GM12878 (cell line): ENCODE data around the gene BLOC1S5. TPM values are rescaled to one million over a fixed set of nuclear protein-coding genes. Genes with fewer than 3 reads are reported as not detected.

Experiments
- ATAC-seq: fragments of 200-7000 bp; cut with Tn5 transposase; 3 replicates; pipeline ENCODE4 v1.9.1; 2020; ENCODE audit warnings: mild to moderate bottlenecking, moderate library complexity
- BruUV-seq: library from RNA; stranded (reverse); fragments of 400-500 nt; replicated peaks from 2 replicates; lab custom pipeline; 2021; lab: Mats Ljungman, UMichigan
- CTCF ChIA-PET: fragments of 300-600 bp; sonication (Branson Sonifier 250); formaldehyde crosslinking; extraction: SDS; loops from one replicate; lab custom pipeline; 2021; ENCODE audit warnings: inconsistent platforms; lab: Yijun Ruan, JAX
- POLR2A ChIA-PET: fragments of 350-600 bp; formaldehyde crosslinking; extraction: SDS; loops from one replicate; lab custom pipeline; 2021; ENCODE audit warnings: inconsistent platforms; lab: Charles Lee
- RAD21 ChIA-PET: fragments of 300-600 bp; sonication (Branson Sonifier 250); formaldehyde crosslinking; loops from one replicate; lab custom pipeline; 2023; ENCODE audit warnings: antibody characterized with exemption; ENCODE audit not compliant: unreplicated experiment; lab: Charles Lee
- SMC1A ChIA-PET: fragments of 300-600 bp; sonication (Branson Sonifier 250); formaldehyde crosslinking; loops from one replicate; lab custom pipeline; 2023; ENCODE audit not compliant: unreplicated experiment, uncharacterized antibody; lab: Charles Lee
- DNase-seq: peaks from one replicate; pipeline ENCODE4 v3.0.0-alpha.2; 2011; ENCODE audit warnings: low read depth, low spot score
- FAIRE-seq: peaks from 3 replicates; lab custom pipeline; 2011; peaks lifted over from hg19 to GRCh38; lab: Jason Lieb, UNC
- H2AFZ ChIP-seq: 2 replicates; pipeline ENCODE4 v1.6.0; 2011; ENCODE audit warnings: low read depth, low read length, control low read depth; ENCODE audit not compliant: control insufficient read depth
- H3K27ac ChIP-seq: 2 replicates; pipeline ENCODE4 v1.5.1; 2011; ENCODE audit warnings: control low read depth; ENCODE audit not compliant: control insufficient read depth, insufficient read depth
- H3K27me3 ChIP-seq, 2 experiments: replicated peaks in 1 of 2; 2 replicates each; pipeline versions ENCODE4 v1.6.0 to v1.6.1; 2011; ENCODE audit warnings: low read length in 1 of 2; ENCODE audit not compliant: control insufficient read depth in 2 of 2, insufficient read depth in 2 of 2
- H3K36me3 ChIP-seq, 2 experiments: 2 replicates each; pipeline ENCODE4 v1.5.1; 2011; ENCODE audit warnings: low read length in 1 of 2; ENCODE audit not compliant: control insufficient read depth in 2 of 2, insufficient read depth in 2 of 2
- H3K4me1 ChIP-seq: 2 replicates; pipeline ENCODE4 v1.6.1; 2011; ENCODE audit warnings: mild to moderate bottlenecking, low read length, moderate library complexity, mixed read lengths; ENCODE audit not compliant: control insufficient read depth, insufficient read depth
- H3K4me2 ChIP-seq: 2 replicates; pipeline ENCODE4 v1.6.0; 2011; ENCODE audit warnings: control low read depth; ENCODE audit not compliant: control insufficient read depth, insufficient read depth
- H3K4me3 ChIP-seq: fragments of 200-600 bp; sonication (generic); 2 replicates; pipeline ENCODE4 v1.5.1; 2016
- H3K79me2 ChIP-seq: 2 replicates; pipeline ENCODE4 v1.6.0; 2011; ENCODE audit warnings: low read length; ENCODE audit not compliant: control insufficient read depth, insufficient read depth
- H3K9ac ChIP-seq: 2 replicates; pipeline ENCODE4 v1.8.0; 2011; ENCODE audit warnings: low read length, control low read depth, mixed read lengths; ENCODE audit not compliant: control insufficient read depth, insufficient read depth
- H3K9me3 ChIP-seq: replicated peaks from 3 replicates; pipeline ENCODE4 v1.5.1; 2011; ENCODE audit warnings: mild to moderate bottlenecking, low read length; ENCODE audit not compliant: control insufficient read depth, insufficient read depth
- H4K20me1 ChIP-seq: 2 replicates; pipeline ENCODE4 v1.6.0; 2011; ENCODE audit not compliant: control insufficient read depth, insufficient read depth
- ATF2 ChIP-seq: IDR thresholded peaks from 2 replicates; pipeline ENCODE4 v1.6.1; 2012; ENCODE audit warnings: low read length, inconsistent platforms
- EED ChIP-seq: sonication (generic); IDR thresholded peaks from 2 replicates; pipeline ENCODE4 v1.6.1; 2016; ENCODE audit warnings: antibody characterized with exemption, low read depth
- HDAC2 ChIP-seq: fragments of 200-600 bp; sonication (generic); IDR thresholded peaks from 2 replicates; pipeline ENCODE4 v1.6.1; 2017
- HDAC6 ChIP-seq: fragments of 200-600 bp; sonication (generic); IDR thresholded peaks from one replicate; pipeline ENCODE4 v1.8.0; 2017; ENCODE audit warnings: antibody characterized with exemption; ENCODE audit not compliant: unreplicated experiment
- IKZF2 ChIP-seq, 2 experiments: fragments of 450-650 bp; IDR thresholded peaks; 2 replicates each; pipeline ENCODE4 v1.6.1; 2017; ENCODE audit warnings: mild to moderate bottlenecking in 2 of 2, moderate library complexity in 2 of 2
- JUNB ChIP-seq: IDR thresholded peaks from 2 replicates; pipeline ENCODE4 v1.6.1; 2016; ENCODE audit warnings: antibody characterized with exemption, mild to moderate bottlenecking
- JUND ChIP-seq: IDR thresholded peaks from 2 replicates; pipeline ENCODE4 v1.6.1; 2012; ENCODE audit warnings: low read depth, mild to moderate bottlenecking, low read length, improper control_type of control experiment, moderate library complexity
- LARP7 ChIP-seq: fragments of 450-650 bp; IDR thresholded peaks from 2 replicates; pipeline ENCODE4 v1.6.1; 2017; ENCODE audit warnings: mild to moderate bottlenecking
- NR2C1 ChIP-seq: fragments of 450-650 bp; IDR thresholded peaks from 2 replicates; pipeline ENCODE4 v1.6.1; 2017; ENCODE audit warnings: antibody characterized with exemption, mild to moderate bottlenecking, moderate library complexity
- PAX5 ChIP-seq: IDR thresholded peaks from 2 replicates; pipeline ENCODE4 v1.6.1; 2011; ENCODE audit warnings: low read depth, low read length, borderline replicate concordance
- RELA ChIP-seq: fragments of 450-650 bp; IDR thresholded peaks from 2 replicates; pipeline ENCODE4 v1.8.0; 2014; ENCODE audit warnings: borderline replicate concordance; ENCODE audit not compliant: partially characterized antibody
- SIN3A ChIP-seq: IDR thresholded peaks from 2 replicates; pipeline ENCODE4 v1.6.1; 2012; ENCODE audit warnings: low read depth, low read length, improper control_type of control experiment
- SREBF2 ChIP-seq: IDR thresholded peaks from 2 replicates; pipeline ENCODE4 v1.6.1; 2012; ENCODE audit warnings: mild to moderate bottlenecking, low read length
- TBL1XR1 ChIP-seq: IDR thresholded peaks from 2 replicates; pipeline ENCODE4 v1.6.1; 2012; ENCODE audit warnings: low read depth, low read length, improper control_type of control experiment
- ZNF622 ChIP-seq: fragments of 450-650 bp; IDR thresholded peaks from 2 replicates; pipeline ENCODE4 v1.6.1; 2017; ENCODE audit warnings: mild to moderate bottlenecking, inconsistent platforms
- ZSCAN29 ChIP-seq: fragments of 450-650 bp; IDR thresholded peaks from 2 replicates; pipeline ENCODE4 v1.6.1; 2017; ENCODE audit warnings: mild to moderate bottlenecking, moderate library complexity
- WGBS: methylation state at CpG from one replicate; pipeline ENCODE4 v1.1.6; 2016; ENCODE audit warnings: low lambda C conversion rate; ENCODE audit not compliant: insufficient replicate concordance, insufficient coverage; ENCODE audit errors: missing lambda C conversion rate; 5-methylcytosine and 5-hydroxymethylcytosine counted together
- in situ Hi-C: fragments of 300-500 bp; cut with MboI; formaldehyde crosslinking; loops from 9 replicates; pipeline ENCODE4 v1.14.3; 2018; ENCODE audit warnings: mixed read lengths
- intact Hi-C: fragments of 100-400 bp; cut with micrococcal nuclease; formaldehyde crosslinking; loops from one replicate; pipeline ENCODE4 v1.14.2; 2022; ENCODE audit not compliant: unreplicated experiment
- polyA plus RNA-seq, 11 experiments: library from polyadenylated mRNA; depleted of rRNA in 4 of 11; unstranded in 6 of 11; stranded (reverse) in 5 of 11; fragments of >200 nt; fragmentation: Nextera tagmentation in 4 of 11; fragmentation: Illumina TruSeq in 1 of 11; extraction: Ambion mirVana in 4 of 11; extraction: Trizol in 1 of 11; gene quantifications; 1 replicate in 1 of 11; 2 replicates in 10 of 11; pipeline versions ENCODE4 v1.2.1 to v1.2.3, GENCODE V29; 2011 to 2016; ENCODE audit warnings: inconsistent platforms in 2 of 11, missing spikeins in 2 of 11, low read depth in 1 of 11
- total RNA-seq, 4 experiments: library from RNA; depleted of rRNA in 3 of 4; stranded (reverse); fragments of >200 nt in 3 of 4; fragmentation: Illumina TruSeq in 1 of 4; extraction: Trizol in 1 of 4; gene quantifications; 2 replicates each; pipeline versions ENCODE4 v1.2.1 to v1.2.3, GENCODE V29; 2013 to 2021
- TF ChIP-seq, protein P1 (sequence below): fragments of 450-650 bp; IDR thresholded peaks from 2 replicates; pipeline ENCODE4 v1.6.1; 2017; ENCODE audit warnings: mild to moderate bottlenecking, low read depth, inconsistent platforms; ENCODE audit not compliant: poor library complexity, severe bottlenecking
- TF ChIP-seq, protein P2 (sequence below): fragments of 450-650 bp; IDR thresholded peaks from 2 replicates; pipeline ENCODE4 v1.6.1; 2016; ENCODE audit warnings: mild to moderate bottlenecking, moderate library complexity, borderline replicate concordance

Gene BLOC1S5
- total and polyA plus RNA-seq, 10 of the 15 experiments (the other 5 are each of a cell fraction or from before 2014, with no cell fraction given) = 4.3 to 22.2 (median 16.1) TPM

DNA sequence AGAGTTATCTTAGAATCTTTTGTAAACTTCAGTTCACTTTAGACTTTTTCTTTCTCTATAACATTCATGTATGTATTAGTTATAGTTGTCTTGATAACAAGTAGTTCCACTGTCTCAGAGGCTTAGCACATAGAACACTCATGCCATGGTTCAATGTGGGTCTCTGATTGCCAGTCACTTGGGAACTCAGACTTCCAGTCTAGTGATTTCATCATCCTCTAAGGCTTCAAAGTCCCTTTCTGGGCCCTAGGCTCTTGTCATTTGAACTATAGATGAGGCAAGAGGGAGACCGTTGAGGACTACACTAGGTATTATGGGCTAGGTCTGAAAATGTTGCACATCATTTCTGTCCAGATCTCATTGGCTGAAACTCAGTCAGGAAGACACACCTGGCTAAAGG lies 46.5 kb upstream of the BLOC1S5 start:
- Histone ChIP-seq H3K4me3 (no peak overlapping the region), H3K27me3 (peaks cover 0 to 2% of the 10 kb centered on the region in 2 experiments; a peak in 1 of 4 replicates), H3K4me1 (0 out of 2 replicates have a peak, but pooled peaks cover 3% of the 10 kb centered on the region), H3K9ac (no peak overlapping the region), H3K79me2 (no peaks in the 10 kb centered on the region), H3K9me3 (no peaks in the 10 kb centered on the region), H3K36me3 (no peaks in the 10 kb centered on the region), H3K4me2 (no peak overlapping the region), H4K20me1 (no peaks in the 10 kb centered on the region), H3K27ac (no peak overlapping the region), H2AFZ (no peak overlapping the region)
- WGBS = 100% methylated on average over 1 of the region's 1 CpG
- ChIA-PET SMC1A (interaction anchor here (0.8 to 1.1 kb wide), 2 partner anchors 9 to 10 kb away, joined by 3 read pairs; no protein-coding TSS in a partner anchor), RAD21 (interaction anchor here (0.8 to 1.2 kb wide), 2 partner anchors 47 to 107 kb away, joined by 3 to 4 read pairs; partner anchors contain the start of gene BLOC1S5), CTCF (no interaction called here), POLR2A (no interaction called here)
- ATAC-seq (no peak), DNase-seq (no peak), FAIRE-seq (no peak)
- intact Hi-C loops (no loop called here), in situ Hi-C loops (no loop called here)
- BruUV-seq = no TSS peak
- TF ChIP-seq NR2C1 (no peak), ATF2 (no peak), SIN3A (no peak), ZNF622 (no peak), HDAC2 (no peak), JUNB (no peak), PAX5 (no peak), RELA (no peak), JUND (no peak), EED (no peak), HDAC6 (no peak), SREBF2 (no peak), IKZF2 (IDR thresholded peaks at IDR 0.05) (no peak), TBL1XR1 (no peak), ZSCAN29 (no peak), LARP7 (no peak)
- TF ChIP-seq, protein P1, sequence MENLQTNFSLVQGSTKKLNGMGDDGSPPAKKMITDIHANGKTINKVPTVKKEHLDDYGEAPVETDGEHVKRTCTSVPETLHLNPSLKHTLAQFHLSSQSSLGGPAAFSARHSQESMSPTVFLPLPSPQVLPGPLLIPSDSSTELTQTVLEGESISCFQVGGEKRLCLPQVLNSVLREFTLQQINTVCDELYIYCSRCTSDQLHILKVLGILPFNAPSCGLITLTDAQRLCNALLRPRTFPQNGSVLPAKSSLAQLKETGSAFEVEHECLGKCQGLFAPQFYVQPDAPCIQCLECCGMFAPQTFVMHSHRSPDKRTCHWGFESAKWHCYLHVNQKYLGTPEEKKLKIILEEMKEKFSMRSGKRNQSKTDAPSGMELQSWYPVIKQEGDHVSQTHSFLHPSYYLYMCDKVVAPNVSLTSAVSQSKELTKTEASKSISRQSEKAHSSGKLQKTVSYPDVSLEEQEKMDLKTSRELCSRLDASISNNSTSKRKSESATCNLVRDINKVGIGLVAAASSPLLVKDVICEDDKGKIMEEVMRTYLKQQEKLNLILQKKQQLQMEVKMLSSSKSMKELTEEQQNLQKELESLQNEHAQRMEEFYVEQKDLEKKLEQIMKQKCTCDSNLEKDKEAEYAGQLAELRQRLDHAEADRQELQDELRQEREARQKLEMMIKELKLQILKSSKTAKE = no peak
- TF ChIP-seq, protein P2, sequence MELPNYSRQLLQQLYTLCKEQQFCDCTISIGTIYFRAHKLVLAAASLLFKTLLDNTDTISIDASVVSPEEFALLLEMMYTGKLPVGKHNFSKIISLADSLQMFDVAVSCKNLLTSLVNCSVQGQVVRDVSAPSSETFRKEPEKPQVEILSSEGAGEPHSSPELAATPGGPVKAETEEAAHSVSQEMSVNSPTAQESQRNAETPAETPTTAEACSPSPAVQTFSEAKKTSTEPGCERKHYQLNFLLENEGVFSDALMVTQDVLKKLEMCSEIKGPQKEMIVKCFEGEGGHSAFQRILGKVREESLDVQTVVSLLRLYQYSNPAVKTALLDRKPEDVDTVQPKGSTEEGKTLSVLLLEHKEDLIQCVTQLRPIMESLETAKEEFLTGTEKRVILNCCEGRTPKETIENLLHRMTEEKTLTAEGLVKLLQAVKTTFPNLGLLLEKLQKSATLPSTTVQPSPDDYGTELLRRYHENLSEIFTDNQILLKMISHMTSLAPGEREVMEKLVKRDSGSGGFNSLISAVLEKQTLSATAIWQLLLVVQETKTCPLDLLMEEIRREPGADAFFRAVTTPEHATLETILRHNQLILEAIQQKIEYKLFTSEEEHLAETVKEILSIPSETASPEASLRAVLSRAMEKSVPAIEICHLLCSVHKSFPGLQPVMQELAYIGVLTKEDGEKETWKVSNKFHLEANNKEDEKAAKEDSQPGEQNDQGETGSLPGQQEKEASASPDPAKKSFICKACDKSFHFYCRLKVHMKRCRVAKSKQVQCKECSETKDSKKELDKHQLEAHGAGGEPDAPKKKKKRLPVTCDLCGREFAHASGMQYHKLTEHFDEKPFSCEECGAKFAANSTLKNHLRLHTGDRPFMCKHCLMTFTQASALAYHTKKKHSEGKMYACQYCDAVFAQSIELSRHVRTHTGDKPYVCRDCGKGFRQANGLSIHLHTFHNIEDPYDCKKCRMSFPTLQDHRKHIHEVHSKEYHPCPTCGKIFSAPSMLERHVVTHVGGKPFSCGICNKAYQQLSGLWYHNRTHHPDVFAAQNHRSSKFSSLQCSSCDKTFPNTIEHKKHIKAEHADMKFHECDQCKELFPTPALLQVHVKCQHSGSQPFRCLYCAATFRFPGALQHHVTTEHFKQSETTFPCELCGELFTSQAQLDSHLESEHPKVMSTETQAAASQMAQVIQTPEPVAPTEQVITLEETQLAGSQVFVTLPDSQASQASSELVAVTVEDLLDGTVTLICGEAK = no peak
